Measurements from ENCODE around the gene QRSL1. TPM values are rescaled to one million over a fixed set of nuclear protein-coding genes. Genes with fewer than 3 reads are reported as not detected.
A peak's percentile ranks its signal among the peaks of the same experiment; 100 is the strongest.

The QRSL1 gene, protein sequence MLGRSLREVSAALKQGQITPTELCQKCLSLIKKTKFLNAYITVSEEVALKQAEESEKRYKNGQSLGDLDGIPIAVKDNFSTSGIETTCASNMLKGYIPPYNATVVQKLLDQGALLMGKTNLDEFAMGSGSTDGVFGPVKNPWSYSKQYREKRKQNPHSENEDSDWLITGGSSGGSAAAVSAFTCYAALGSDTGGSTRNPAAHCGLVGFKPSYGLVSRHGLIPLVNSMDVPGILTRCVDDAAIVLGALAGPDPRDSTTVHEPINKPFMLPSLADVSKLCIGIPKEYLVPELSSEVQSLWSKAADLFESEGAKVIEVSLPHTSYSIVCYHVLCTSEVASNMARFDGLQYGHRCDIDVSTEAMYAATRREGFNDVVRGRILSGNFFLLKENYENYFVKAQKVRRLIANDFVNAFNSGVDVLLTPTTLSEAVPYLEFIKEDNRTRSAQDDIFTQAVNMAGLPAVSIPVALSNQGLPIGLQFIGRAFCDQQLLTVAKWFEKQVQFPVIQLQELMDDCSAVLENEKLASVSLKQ
- polyA plus RNA-seq (2013, experiment 1 of 2): 6.5 TPM
- polyA plus RNA-seq (2013, experiment 2 of 2): 5.7 TPM

- under 1% methylated on average over 46 of the region's 46 CpGs for WGBS
- H3K36me3 ChIP-seq (ENCODE audit: control insufficient read depth in 1 of 2, insufficient read depth in 2 of 2, low read depth in 1 of 2, low read length in 2 of 2): no peaks in the 10 kb centered on the region
These were observed at the start of gene QRSL1, which contains the start of gene RTN4IP1 for GRCh38 chr6:106629103-106629858. Gene QRSL1 (plus strand): TSS chr6:106629578. CDS start chr6:106629682, 104 bp downstream. Gene RTN4IP1 (minus strand): TSS chr6:106629498. CDS start chr6:106629021, 477 bp downstream.

DNA sequence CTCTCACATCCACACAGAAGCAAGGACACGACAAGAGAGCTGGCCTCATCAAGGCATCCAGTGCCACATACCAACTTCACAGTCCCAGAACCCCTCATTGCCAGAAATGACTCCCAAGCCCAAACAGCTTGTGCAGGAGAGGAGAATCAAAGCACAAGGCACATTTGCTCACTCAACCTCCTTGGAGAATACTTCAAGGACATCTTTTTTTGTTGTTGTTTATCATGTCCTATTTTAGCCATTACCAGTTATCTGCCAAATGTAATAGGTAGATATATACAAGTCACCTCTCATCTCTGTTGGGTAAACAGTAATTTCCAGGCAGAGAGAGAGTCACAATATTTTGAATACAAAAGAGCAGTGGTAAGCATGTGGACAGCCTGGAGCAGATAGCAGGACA is 47.9 kb upstream of the QRSL1 start:
- Histone ChIP-seq H2BK12ac (ENCODE audit: low read length in 2 of 2) (peak overlapping the region in 1 of 2 experiments; percentile 31), H2AK5ac (ENCODE audit: low read length, severe bottlenecking) (no peak overlapping the region), H3K23ac (ENCODE audit: low read length in 2 of 2) (no peak overlapping the region), H3K14ac (ENCODE audit: low read length in 2 of 2) (no peak overlapping the region), H4K91ac (ENCODE audit: low read length) (no peak overlapping the region), H2BK15ac (ENCODE audit: low read depth, poor library complexity, severe bottlenecking) (no peak overlapping the region), H3K9ac (ENCODE audit: low read length) (no peak overlapping the region), H3K36me3 (ENCODE audit: control insufficient read depth in 1 of 2, insufficient read depth in 2 of 2, low read depth in 1 of 2, low read length in 2 of 2) (peaks cover 0 to 12% of the 10 kb centered on the region in 2 experiments), H3K9me3 (ENCODE audit: control insufficient read depth, low read length) (no peaks in the 10 kb centered on the region), H2AFZ (ENCODE audit: low read depth, low read length) (no peak overlapping the region), H3K4me1 (ENCODE audit: control insufficient read depth, insufficient read depth, low read depth, low read length) (no peaks in the 10 kb centered on the region), H2BK120ac (ENCODE audit: low read depth, low read length) (no peak overlapping the region), H3K79me1 (replicated peaks; ENCODE audit: low read length, poor library complexity, severe bottlenecking) (no peaks in the 10 kb centered on the region), H3K27me3 (ENCODE audit: control insufficient read depth in 1 of 2, insufficient read depth in 1 of 2, low read length in 2 of 2) (no peaks in the 10 kb centered on the region), H3K27ac (ENCODE audit: low read length, poor library complexity, severe bottlenecking) (no peak overlapping the region), H3K4me3 (ENCODE audit: insufficient read depth in 1 of 2, low read depth in 1 of 2, low read length in 2 of 2) (no peak overlapping the region), H3K4me2 (ENCODE audit: low read length, poor library complexity, severe bottlenecking) (no peak overlapping the region), H2BK5ac (ENCODE audit: low read depth, low read length, poor library complexity, severe bottlenecking) (no peak overlapping the region), H4K8ac (ENCODE audit: low read length) (no peak overlapping the region), H3K4ac (ENCODE audit: low read depth in 1 of 2, low read length in 2 of 2) (no peak overlapping the region), H3K18ac (ENCODE audit: low read depth in 1 of 2, low read length in 2 of 2) (no peak overlapping the region)
- no peak for DNase-seq
- 100% methylated on average over 1 of the region's 1 CpG for WGBS

More at GRCh38 chr6:106629103-106629858, at the start of gene QRSL1, which contains the start of gene RTN4IP1:
- no peak within 1 kb of the TSS for H2BK120ac ChIP-seq (ENCODE audit: low read depth, low read length)
- peak; percentile 95 for DNase-seq
- peak within 1 kb of the TSS; percentile 9 for H2BK5ac ChIP-seq (ENCODE audit: low read depth, low read length, poor library complexity, severe bottlenecking)
- H3K27ac ChIP-seq (ENCODE audit: low read length, poor library complexity, severe bottlenecking): peak within 1 kb of the TSS; percentile 67
- H3K4me3 ChIP-seq (ENCODE audit: insufficient read depth in 1 of 2, low read depth in 1 of 2, low read length in 2 of 2): peak within 1 kb of the TSS; percentile 67 to 100
- peak within 1 kb of the TSS; percentile 18 for H4K91ac ChIP-seq (ENCODE audit: low read length)
- peak within 1 kb of the TSS; percentile 86 for H2BK15ac ChIP-seq (ENCODE audit: low read depth, poor library complexity, severe bottlenecking)
- peak within 1 kb of the TSS; percentile 81 for H4K8ac ChIP-seq (ENCODE audit: low read length)
- no peaks in the 10 kb centered on the region for H3K4me1 ChIP-seq (ENCODE audit: control insufficient read depth, insufficient read depth, low read depth, low read length)
- H3K4me2 ChIP-seq (ENCODE audit: low read length, poor library complexity, severe bottlenecking): peak within 1 kb of the TSS; percentile 82
- H2AK5ac ChIP-seq (ENCODE audit: low read length, severe bottlenecking): no peak within 1 kb of the TSS
- no peak within 1 kb of the TSS for H2BK12ac ChIP-seq (ENCODE audit: low read length in 2 of 2)
- H3K79me1 ChIP-seq (replicated peaks; ENCODE audit: low read length, poor library complexity, severe bottlenecking): peaks cover 11% of the 10 kb centered on the region
- H3K4ac ChIP-seq (ENCODE audit: low read depth in 1 of 2, low read length in 2 of 2): peak within 1 kb of the TSS; percentile 39 to 81
- no peak within 1 kb of the TSS for H3K23ac ChIP-seq (ENCODE audit: low read length in 2 of 2)
- no peak within 1 kb of the TSS for H3K14ac ChIP-seq (ENCODE audit: low read length in 2 of 2)
- peak within 1 kb of the TSS; percentile 30 to 81 for H3K18ac ChIP-seq (ENCODE audit: low read depth in 1 of 2, low read length in 2 of 2)
- H3K9me3 ChIP-seq (ENCODE audit: control insufficient read depth, low read length): no peaks in the 10 kb centered on the region
- H3K9ac ChIP-seq (ENCODE audit: low read length): peak within 1 kb of the TSS; percentile 100
- H2AFZ ChIP-seq (ENCODE audit: low read depth, low read length): peak within 1 kb of the TSS; percentile 56
- H3K27me3 ChIP-seq (ENCODE audit: control insufficient read depth in 1 of 2, insufficient read depth in 1 of 2, low read length in 2 of 2): no peaks in the 10 kb centered on the region

DNA sequence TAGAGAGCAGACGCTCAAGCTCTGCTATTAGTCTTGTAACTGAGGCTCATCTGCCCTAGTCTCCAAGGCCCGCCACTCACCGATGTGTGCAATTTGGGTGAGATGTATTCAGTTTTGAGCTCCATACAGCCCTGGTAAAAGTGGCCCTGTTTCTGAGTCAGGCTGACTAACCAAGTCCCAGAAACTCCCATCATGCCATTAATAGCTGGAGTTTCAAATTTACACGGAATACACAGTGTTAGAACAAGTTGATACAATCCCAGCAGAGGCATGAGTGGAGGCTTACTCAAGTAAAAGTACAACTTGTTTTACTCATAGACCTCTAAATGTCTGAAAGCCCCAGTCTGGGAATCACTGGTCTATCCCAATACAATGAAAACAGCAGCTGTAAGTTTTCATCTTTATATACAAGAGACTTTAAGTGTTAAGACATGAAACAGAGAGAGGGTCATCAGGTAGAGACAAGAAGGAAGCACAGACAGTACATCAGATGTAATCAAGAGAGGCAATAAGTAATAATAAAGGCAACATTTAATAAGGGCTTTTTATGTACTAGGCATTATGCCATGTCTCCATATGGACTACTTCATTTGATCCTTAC is 42.5 kb upstream of the QRSL1 start:
- no peak overlapping the region for H2AK5ac ChIP-seq (ENCODE audit: low read length, severe bottlenecking)
- no peak overlapping the region for H3K4ac ChIP-seq (ENCODE audit: low read depth in 1 of 2, low read length in 2 of 2)
- H3K27ac ChIP-seq (ENCODE audit: low read length, poor library complexity, severe bottlenecking): no peak overlapping the region
- no peak overlapping the region for H4K8ac ChIP-seq (ENCODE audit: low read length)
- H2BK15ac ChIP-seq (ENCODE audit: low read depth, poor library complexity, severe bottlenecking): no peak overlapping the region
- H3K4me2 ChIP-seq (ENCODE audit: low read length, poor library complexity, severe bottlenecking): no peak overlapping the region
- no peak overlapping the region for H2BK5ac ChIP-seq (ENCODE audit: low read depth, low read length, poor library complexity, severe bottlenecking)
- peaks cover 4% of the 10 kb centered on the region for H3K4me1 ChIP-seq (ENCODE audit: control insufficient read depth, insufficient read depth, low read depth, low read length)
- no peak overlapping the region for H2BK120ac ChIP-seq (ENCODE audit: low read depth, low read length)
- no peak overlapping the region for H3K9ac ChIP-seq (ENCODE audit: low read length)
- H3K14ac ChIP-seq (ENCODE audit: low read length in 2 of 2): no peak overlapping the region
- no peak overlapping the region for H3K18ac ChIP-seq (ENCODE audit: low read depth in 1 of 2, low read length in 2 of 2)
- H3K36me3 ChIP-seq (ENCODE audit: control insufficient read depth in 1 of 2, insufficient read depth in 2 of 2, low read depth in 1 of 2, low read length in 2 of 2): peaks cover 4 to 12% of the 10 kb centered on the region in 2 experiments
- H3K23ac ChIP-seq (ENCODE audit: low read length in 2 of 2): no peak overlapping the region
- no peak overlapping the region for H3K4me3 ChIP-seq (ENCODE audit: insufficient read depth in 1 of 2, low read depth in 1 of 2, low read length in 2 of 2)
- no peak overlapping the region for H2BK12ac ChIP-seq (ENCODE audit: low read length in 2 of 2)
- WGBS: 98% methylated on average over 4 of the region's 4 CpGs
- no peak overlapping the region for H2AFZ ChIP-seq (ENCODE audit: low read depth, low read length)
- H3K79me1 ChIP-seq (replicated peaks; ENCODE audit: low read length, poor library complexity, severe bottlenecking): no peaks in the 10 kb centered on the region
- H4K91ac ChIP-seq (ENCODE audit: low read length): no peak overlapping the region
- no peaks in the 10 kb centered on the region for H3K27me3 ChIP-seq (ENCODE audit: control insufficient read depth in 1 of 2, insufficient read depth in 1 of 2, low read length in 2 of 2)
- DNase-seq: no peak
- H3K9me3 ChIP-seq (ENCODE audit: control insufficient read depth, low read length): no peaks in the 10 kb centered on the region

Measured in mesenchymal stem cell (in vitro differentiated cells and primary cell).